ENCODE results near the gene CALN1. TPM values are rescaled to one million over a fixed set of nuclear protein-coding genes. Genes with fewer than 3 reads are reported as not detected.

CALN1 gene
- total and polyA plus RNA-seq, 7 donors = under 0.01 TPM; not detected in 5

DNA sequence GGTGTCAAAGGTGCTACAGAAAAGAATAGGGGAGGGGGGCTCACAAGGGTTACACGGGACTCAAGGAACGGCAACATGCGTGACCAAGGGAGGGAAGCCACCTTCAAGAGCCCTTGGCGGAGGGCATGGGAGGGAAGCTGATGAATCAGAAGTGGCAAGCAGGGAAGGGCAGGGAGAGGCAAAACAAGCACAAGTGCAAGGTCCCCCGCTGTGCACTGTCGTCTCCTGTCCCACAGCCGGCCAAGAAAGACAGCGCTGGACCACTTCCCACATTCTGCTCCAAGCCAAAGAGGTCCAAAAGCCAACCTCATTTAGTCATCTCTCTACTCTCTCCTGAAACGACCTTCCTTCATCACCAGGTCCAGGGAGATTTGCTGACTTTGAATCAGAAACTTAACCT, 102.7 kb downstream of the CALN1 start:
- DNase-seq = no peak
- no peak overlapping the region for H3K27ac ChIP-seq
- intact Hi-C loops (cut with DNase I) = no loop called here
- no peaks in the 10 kb centered on the region for H3K9me3 ChIP-seq
- H3K4me1 ChIP-seq = no peaks in the 10 kb centered on the region
- peaks cover 0 to 3% (median 0%) of the 10 kb centered on the region in 3 donors for H3K27me3 ChIP-seq
- no peaks in the 10 kb centered on the region for H3K36me3 ChIP-seq
- H3K4me3 ChIP-seq = no peak overlapping the region
- WGBS, 2 donors = 85 to 88% methylated on average over 9 of the region's 9 CpGs
- TF ChIP-seq POLR2AphosphoS5 (IDR thresholded peaks at IDR 0.05) (no peak), POLR2A (IDR thresholded peaks at IDR 0.05) (no peak), EP300 (IDR thresholded peaks at IDR 0.05) (no peak)
- TF ChIP-seq, protein P1, sequence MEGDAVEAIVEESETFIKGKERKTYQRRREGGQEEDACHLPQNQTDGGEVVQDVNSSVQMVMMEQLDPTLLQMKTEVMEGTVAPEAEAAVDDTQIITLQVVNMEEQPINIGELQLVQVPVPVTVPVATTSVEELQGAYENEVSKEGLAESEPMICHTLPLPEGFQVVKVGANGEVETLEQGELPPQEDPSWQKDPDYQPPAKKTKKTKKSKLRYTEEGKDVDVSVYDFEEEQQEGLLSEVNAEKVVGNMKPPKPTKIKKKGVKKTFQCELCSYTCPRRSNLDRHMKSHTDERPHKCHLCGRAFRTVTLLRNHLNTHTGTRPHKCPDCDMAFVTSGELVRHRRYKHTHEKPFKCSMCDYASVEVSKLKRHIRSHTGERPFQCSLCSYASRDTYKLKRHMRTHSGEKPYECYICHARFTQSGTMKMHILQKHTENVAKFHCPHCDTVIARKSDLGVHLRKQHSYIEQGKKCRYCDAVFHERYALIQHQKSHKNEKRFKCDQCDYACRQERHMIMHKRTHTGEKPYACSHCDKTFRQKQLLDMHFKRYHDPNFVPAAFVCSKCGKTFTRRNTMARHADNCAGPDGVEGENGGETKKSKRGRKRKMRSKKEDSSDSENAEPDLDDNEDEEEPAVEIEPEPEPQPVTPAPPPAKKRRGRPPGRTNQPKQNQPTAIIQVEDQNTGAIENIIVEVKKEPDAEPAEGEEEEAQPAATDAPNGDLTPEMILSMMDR (IDR thresholded peaks at IDR 0.05) = no peak

DNA sequence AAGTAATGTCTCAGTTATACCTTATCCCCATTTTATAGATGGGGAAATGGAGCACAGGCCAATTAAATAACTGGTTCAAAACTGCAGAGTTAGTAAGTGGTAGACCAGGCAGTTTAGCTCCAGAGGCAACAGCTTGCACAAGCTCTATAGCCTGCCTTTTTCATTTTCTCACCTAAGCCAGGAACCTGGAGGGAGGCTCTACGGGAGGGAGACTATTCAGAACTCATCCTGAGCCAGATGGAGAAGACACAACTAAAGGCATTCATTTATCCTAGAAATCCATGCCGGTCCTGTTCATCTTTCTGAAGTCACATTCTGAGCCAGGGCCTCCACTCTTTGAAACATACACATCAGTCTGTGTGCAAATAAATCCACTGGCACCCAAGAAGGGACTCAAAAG, 103.2 kb downstream of the CALN1 start:
- no peaks in the 10 kb centered on the region for H3K4me1 ChIP-seq
- 85 to 94% methylated on average over 2 of the region's 2 CpGs for WGBS, 2 donors
- no peaks in the 10 kb centered on the region for H3K36me3 ChIP-seq
- no peak for DNase-seq
- no peaks in the 10 kb centered on the region for H3K9me3 ChIP-seq
- intact Hi-C loops (cut with DNase I) = no loop called here
- H3K27ac ChIP-seq = no peak overlapping the region
- H3K4me3 ChIP-seq = no peak overlapping the region
- TF ChIP-seq, protein P1 (IDR thresholded peaks at IDR 0.05) = no peak
- TF ChIP-seq POLR2A (IDR thresholded peaks at IDR 0.05) = no peak
- H3K27me3 ChIP-seq = peaks cover 0 to 3% (median 0%) of the 10 kb centered on the region in 3 donors

GRCh38 chr7:72307566-72307965, 104.6 kb downstream of the CALN1 start:
- Histone ChIP-seq H3K4me3 (no peak overlapping the region), H3K4me1 (no peaks in the 10 kb centered on the region), H3K9me3 (no peaks in the 10 kb centered on the region), H3K27me3 (peaks cover 0 to 3% (median 0%) of the 10 kb centered on the region in 3 donors), H3K36me3 (no peaks in the 10 kb centered on the region), H3K27ac (no peak overlapping the region)
- DNase-seq = no peak
- TF ChIP-seq POLR2A (IDR thresholded peaks at IDR 0.05) (no peak), EP300 (IDR thresholded peaks at IDR 0.05) (no peak), POLR2AphosphoS5 (IDR thresholded peaks at IDR 0.05) (no peak)
- TF ChIP-seq, protein P1 (IDR thresholded peaks at IDR 0.05) = no peak
- 80 to 84% methylated on average over 9 of the region's 9 CpGs for WGBS, 2 donors
- intact Hi-C loops (cut with DNase I) = no loop called here

DNA sequence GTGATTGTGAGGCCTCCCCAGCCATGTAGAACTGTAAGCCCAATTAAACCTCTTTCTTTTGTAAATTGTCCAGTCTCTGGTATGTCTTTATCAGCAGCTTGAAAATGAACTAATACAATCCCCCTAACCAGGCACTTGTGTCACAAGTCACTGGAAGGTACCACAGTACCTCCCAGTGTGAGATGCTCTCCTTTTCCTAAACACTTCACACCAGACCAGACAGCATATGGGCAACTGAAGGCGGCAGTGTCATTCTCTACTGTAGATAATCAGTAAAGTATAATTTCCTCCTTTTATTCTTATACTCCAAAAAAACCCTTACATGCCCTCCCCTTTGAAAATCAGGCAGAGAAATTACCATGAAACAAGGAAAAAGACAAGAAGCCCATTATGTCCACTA, 113.2 kb downstream of the CALN1 start:
- DNase-seq = no peak
- Histone ChIP-seq H3K4me1 (no peaks in the 10 kb centered on the region), H3K9me3 (no peaks in the 10 kb centered on the region), H3K27ac (no peak overlapping the region), H3K27me3 (no peaks in the 10 kb centered on the region), H3K4me3 (no peak overlapping the region), H3K36me3 (no peaks in the 10 kb centered on the region)
- TF ChIP-seq, protein P1 (IDR thresholded peaks at IDR 0.05) = no peak
- TF ChIP-seq EP300 (IDR thresholded peaks at IDR 0.05) (no peak), POLR2AphosphoS5 (IDR thresholded peaks at IDR 0.05) (no peak), POLR2A (IDR thresholded peaks at IDR 0.05) (no peak)
- intact Hi-C loops (cut with DNase I) = no loop called here
- 85 to 94% methylated on average over 1 of the region's 1 CpG for WGBS, 2 donors

GRCh38 chr7:72298091-72298490, 114.0 kb downstream of the CALN1 start:
- H3K9me3 ChIP-seq = no peaks in the 10 kb centered on the region
- intact Hi-C loops (cut with DNase I) = no loop called here
- no peaks in the 10 kb centered on the region for H3K27me3 ChIP-seq
- H3K27ac ChIP-seq = no peak overlapping the region
- DNase-seq = no peak
- TF ChIP-seq POLR2AphosphoS5 (IDR thresholded peaks at IDR 0.05) (no peak), EP300 (IDR thresholded peaks at IDR 0.05) (no peak), POLR2A (IDR thresholded peaks at IDR 0.05) (no peak)
- TF ChIP-seq, protein P1 (IDR thresholded peaks at IDR 0.05) = no peak
- no peak overlapping the region for H3K4me3 ChIP-seq
- no peaks in the 10 kb centered on the region for H3K4me1 ChIP-seq
- no peaks in the 10 kb centered on the region for H3K36me3 ChIP-seq
- 79 to 84% methylated on average over 5 of the region's 5 CpGs for WGBS, 2 donors
